ENCODE data around the gene ADARB1.
A peak's percentile ranks its signal among the peaks of the same experiment; 100 is the strongest.

Gene ADARB1

DNA sequence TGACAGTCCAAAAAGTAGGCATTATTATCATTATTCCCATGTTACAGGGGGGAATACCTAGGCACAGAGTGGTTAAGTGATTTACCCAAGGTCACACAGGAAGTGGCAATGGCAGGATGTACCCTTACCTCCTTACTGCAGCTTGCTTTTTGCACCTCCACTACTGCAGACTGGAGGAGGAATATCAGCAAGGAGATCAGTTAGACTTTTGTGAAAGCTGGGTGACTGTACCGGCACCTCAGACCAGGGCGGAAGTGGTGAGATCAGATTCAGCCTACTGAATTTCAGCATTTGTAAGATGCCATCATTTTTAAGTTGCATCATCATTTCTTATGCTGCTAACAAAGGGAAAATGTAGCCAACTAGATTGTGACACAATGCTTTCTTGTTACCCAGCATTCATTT, 4.5 kb downstream of the ADARB1 start:
- peaks cover 36% of the 10 kb centered on the region for H3K4me1 ChIP-seq (ENCODE audit: control insufficient read depth, insufficient read depth, low read length, poor library complexity, severe bottlenecking)
- 100% methylated on average over 1 to 2 of the region's 2 CpGs for WGBS, 2 experiments (ENCODE audit: insufficient coverage in 2 of 2)
- no peak overlapping the region for H3K27ac ChIP-seq (ENCODE audit: low read depth, low read length, severe bottlenecking)
- peaks cover 32% of the 10 kb centered on the region for H3K36me3 ChIP-seq (ENCODE audit: control insufficient read depth, insufficient read depth, low read length)
- H3K4me3 ChIP-seq (ENCODE audit: extremely low read depth, insufficient read depth, low read length, poor library complexity, severe bottlenecking), result no peak overlapping the region
- H3K9me3 ChIP-seq (ENCODE audit: control insufficient read depth, low read length), result no peaks in the 10 kb centered on the region

- no peak overlapping the region for H3K4me3 ChIP-seq (ENCODE audit: extremely low read depth, insufficient read depth, low read length, poor library complexity, severe bottlenecking)
- H3K9me3 ChIP-seq (ENCODE audit: control insufficient read depth, low read length), result no peaks in the 10 kb centered on the region
- no CpG with 5 or more reads among the region's 2 CpGs for WGBS, 2 experiments (ENCODE audit: insufficient coverage in 2 of 2)
- no peak overlapping the region for H3K27ac ChIP-seq (ENCODE audit: low read depth, low read length, severe bottlenecking)
- H3K36me3 ChIP-seq (ENCODE audit: control insufficient read depth, insufficient read depth, low read length), result peaks cover 32% of the 10 kb centered on the region
- peaks cover 39% of the 10 kb centered on the region for H3K4me1 ChIP-seq (ENCODE audit: control insufficient read depth, insufficient read depth, low read length, poor library complexity, severe bottlenecking)
Measured at GRCh38 chr21:45079351-45079750, 5.0 kb downstream of the ADARB1 start.

GRCh38 chr21:45080232-45080631, 5.9 kb downstream of the ADARB1 start:
- no peak overlapping the region for H3K4me3 ChIP-seq (ENCODE audit: extremely low read depth, insufficient read depth, low read length, poor library complexity, severe bottlenecking)
- peaks cover 32% of the 10 kb centered on the region for H3K36me3 ChIP-seq (ENCODE audit: control insufficient read depth, insufficient read depth, low read length)
- H3K9me3 ChIP-seq (ENCODE audit: control insufficient read depth, low read length), result no peaks in the 10 kb centered on the region
- WGBS, 2 experiments (ENCODE audit: insufficient coverage in 2 of 2), result 79 to 87% methylated on average over 3 to 4 of the region's 5 CpGs
- H3K4me1 ChIP-seq (ENCODE audit: control insufficient read depth, insufficient read depth, low read length, poor library complexity, severe bottlenecking), result peaks cover 39% of the 10 kb centered on the region
- no peak overlapping the region for H3K27ac ChIP-seq (ENCODE audit: low read depth, low read length, severe bottlenecking)

- peaks cover 36% of the 10 kb centered on the region for H3K4me1 ChIP-seq (ENCODE audit: control insufficient read depth, insufficient read depth, low read length, poor library complexity, severe bottlenecking)
- H3K4me3 ChIP-seq (ENCODE audit: extremely low read depth, insufficient read depth, low read length, poor library complexity, severe bottlenecking), result no peak overlapping the region
- H3K27ac ChIP-seq (ENCODE audit: low read depth, low read length, severe bottlenecking), result peak overlapping the region; percentile 71
- WGBS, 2 experiments (ENCODE audit: insufficient coverage in 2 of 2), result 60 to 67% methylated on average over 3 to 4 of the region's 8 CpGs
- no peaks in the 10 kb centered on the region for H3K9me3 ChIP-seq (ENCODE audit: control insufficient read depth, low read length)
- peaks cover 32% of the 10 kb centered on the region for H3K36me3 ChIP-seq (ENCODE audit: control insufficient read depth, insufficient read depth, low read length)
Measured at GRCh38 chr21:45080639-45081414, 6.4 kb downstream of the ADARB1 start.

DNA sequence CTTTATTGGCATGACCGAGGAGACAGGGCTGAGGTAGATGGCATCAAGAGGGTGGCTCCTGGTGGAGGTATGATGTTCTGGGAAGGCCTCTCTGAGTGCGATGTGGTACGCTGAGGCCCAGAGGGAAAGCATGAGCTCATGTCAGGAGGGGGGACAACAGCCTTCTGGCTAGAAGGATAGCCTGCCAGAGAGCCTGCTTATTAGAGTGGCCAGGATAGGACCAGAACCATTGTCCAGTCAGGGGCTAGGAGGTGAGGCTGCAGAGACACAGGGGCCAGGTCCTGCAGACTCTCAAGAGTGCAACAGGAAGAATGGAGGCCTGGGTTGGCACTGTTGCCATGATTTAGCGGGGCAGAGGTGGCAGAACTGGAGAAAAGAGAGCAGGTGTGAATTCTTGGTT, 7.3 kb downstream of the ADARB1 start:
- no peak overlapping the region for H3K4me3 ChIP-seq (ENCODE audit: extremely low read depth, insufficient read depth, low read length, poor library complexity, severe bottlenecking)
- whole genome bisulfite sequencing, 2 experiments (ENCODE audit: insufficient coverage in 2 of 2), result 84 to 98% methylated on average over 3 to 4 of the region's 4 CpGs
- peaks cover 32% of the 10 kb centered on the region for H3K4me1 ChIP-seq (ENCODE audit: control insufficient read depth, insufficient read depth, low read length, poor library complexity, severe bottlenecking)
- H3K36me3 ChIP-seq (ENCODE audit: control insufficient read depth, insufficient read depth, low read length), result peaks cover 32% of the 10 kb centered on the region
- H3K9me3 ChIP-seq (ENCODE audit: control insufficient read depth, low read length), result no peaks in the 10 kb centered on the region
- no peak overlapping the region for H3K27ac ChIP-seq (ENCODE audit: low read depth, low read length, severe bottlenecking)

- H3K36me3 ChIP-seq (ENCODE audit: control insufficient read depth, insufficient read depth, low read length), result peaks cover 32% of the 10 kb centered on the region
- no peak overlapping the region for H3K27ac ChIP-seq (ENCODE audit: low read depth, low read length, severe bottlenecking)
- WGBS, 2 experiments (ENCODE audit: insufficient coverage in 2 of 2), result 81 to 93% methylated on average over 3 to 4 of the region's 4 CpGs
Measured at GRCh38 chr21:45082736-45083135, 8.4 kb downstream of the ADARB1 start.

DNA sequence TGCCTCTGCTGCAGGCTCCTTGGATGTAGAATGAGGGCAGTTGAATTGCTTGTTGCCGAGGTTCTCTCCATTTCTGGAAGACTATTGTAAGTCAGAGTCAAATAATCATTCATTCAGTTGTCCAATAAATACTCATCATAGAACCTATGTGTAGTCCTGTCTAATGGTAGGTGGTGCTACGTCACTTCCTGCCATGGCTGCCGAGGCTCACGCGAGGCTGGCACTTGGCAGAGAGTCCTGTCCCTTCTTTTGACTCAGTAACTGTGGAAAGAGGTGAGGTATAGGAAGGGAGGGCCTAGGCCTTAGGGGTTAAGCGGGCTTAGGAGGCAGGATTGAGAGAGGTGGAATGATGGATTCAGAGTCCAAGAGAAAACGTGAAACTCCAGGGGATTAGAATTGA, 9.7 kb downstream of the ADARB1 start:
- WGBS, 2 experiments (ENCODE audit: insufficient coverage in 2 of 2), result 91 to 96% methylated on average over 2 to 5 of the region's 7 CpGs
- Histone ChIP-seq H3K4me3 (ENCODE audit: extremely low read depth, insufficient read depth, low read length, poor library complexity, severe bottlenecking) (no peak overlapping the region), H3K27ac (ENCODE audit: low read depth, low read length, severe bottlenecking) (no peak overlapping the region), H3K9me3 (ENCODE audit: control insufficient read depth, low read length) (no peaks in the 10 kb centered on the region), H3K4me1 (ENCODE audit: control insufficient read depth, insufficient read depth, low read length, poor library complexity, severe bottlenecking) (peaks cover 19% of the 10 kb centered on the region), H3K36me3 (ENCODE audit: control insufficient read depth, insufficient read depth, low read length) (peaks cover 25% of the 10 kb centered on the region)

More at GRCh38 chr21:45082736-45083135, 8.4 kb downstream of the ADARB1 start:
- Histone ChIP-seq H3K4me1 (ENCODE audit: control insufficient read depth, insufficient read depth, low read length, poor library complexity, severe bottlenecking) (peaks cover 31% of the 10 kb centered on the region), H3K9me3 (ENCODE audit: control insufficient read depth, low read length) (no peaks in the 10 kb centered on the region), H3K4me3 (ENCODE audit: extremely low read depth, insufficient read depth, low read length, poor library complexity, severe bottlenecking) (no peak overlapping the region)

- no peak overlapping the region for H3K27ac ChIP-seq (ENCODE audit: low read depth, low read length, severe bottlenecking)
- 95 to 96% methylated on average over 7 to 8 of the region's 13 CpGs for WGBS, 2 experiments (ENCODE audit: insufficient coverage in 2 of 2)
Measured at GRCh38 chr21:45084881-45085536, 10.6 kb downstream of the ADARB1 start.

GRCh38 chr21:45085700-45086099, 11.3 kb downstream of the ADARB1 start:
- Histone ChIP-seq H3K4me1 (ENCODE audit: control insufficient read depth, insufficient read depth, low read length, poor library complexity, severe bottlenecking) (peaks cover 14% of the 10 kb centered on the region), H3K27ac (ENCODE audit: low read depth, low read length, severe bottlenecking) (peak overlapping the region; percentile 20), H3K36me3 (ENCODE audit: control insufficient read depth, insufficient read depth, low read length) (peaks cover 25% of the 10 kb centered on the region), H3K9me3 (ENCODE audit: control insufficient read depth, low read length) (no peaks in the 10 kb centered on the region), H3K4me3 (ENCODE audit: extremely low read depth, insufficient read depth, low read length, poor library complexity, severe bottlenecking) (no peak overlapping the region)
- 90 to 92% methylated on average over 5 to 6 of the region's 6 CpGs for WGBS, 2 experiments (ENCODE audit: insufficient coverage in 2 of 2)

More at GRCh38 chr21:45084881-45085536, 10.6 kb downstream of the ADARB1 start:
- peaks cover 25% of the 10 kb centered on the region for H3K36me3 ChIP-seq (ENCODE audit: control insufficient read depth, insufficient read depth, low read length)
- H3K4me3 ChIP-seq (ENCODE audit: extremely low read depth, insufficient read depth, low read length, poor library complexity, severe bottlenecking), result no peak overlapping the region
- H3K9me3 ChIP-seq (ENCODE audit: control insufficient read depth, low read length), result no peaks in the 10 kb centered on the region
- peaks cover 19% of the 10 kb centered on the region for H3K4me1 ChIP-seq (ENCODE audit: control insufficient read depth, insufficient read depth, low read length, poor library complexity, severe bottlenecking)

- Histone ChIP-seq H3K27ac (ENCODE audit: low read depth, low read length, severe bottlenecking) (no peak overlapping the region), H3K9me3 (ENCODE audit: control insufficient read depth, low read length) (no peaks in the 10 kb centered on the region), H3K4me1 (ENCODE audit: control insufficient read depth, insufficient read depth, low read length, poor library complexity, severe bottlenecking) (peaks cover 7% of the 10 kb centered on the region), H3K36me3 (ENCODE audit: control insufficient read depth, insufficient read depth, low read length) (peaks cover 24% of the 10 kb centered on the region), H3K4me3 (ENCODE audit: extremely low read depth, insufficient read depth, low read length, poor library complexity, severe bottlenecking) (no peak overlapping the region)
- 97% methylated on average over 15 of the region's 15 CpGs for WGBS, 2 experiments (ENCODE audit: insufficient coverage in 2 of 2)
Measured at GRCh38 chr21:45086337-45086958, 12.1 kb downstream of the ADARB1 start.

Data from mesodermal cell (in vitro differentiated cells).